Endothelial cell of umbilical vein (primary cell): ENCODE measurements around the gene KRT1. TPM values are rescaled to one million over a fixed set of nuclear protein-coding genes. Genes with fewer than 3 reads are reported as not detected.

Source experiments
- BruUV-seq: library from RNA; stranded (reverse); fragments of 400-500 nt; replicated peaks from 2 replicates; lab custom pipeline; 2021; lab: Mats Ljungman, UMichigan
- CTCF ChIA-PET: fragments of 300-600, 350-600 bp; sonication (Branson Sonifier 250); formaldehyde crosslinking; loops from one replicate; lab custom pipeline; 2021; ENCODE audit warnings: antibody characterized with exemption, inconsistent platforms; lab: Charles Lee
- POLR2A ChIA-PET: fragments of 300-600, 350-600 bp; sonication (Branson Sonifier 250); formaldehyde crosslinking; loops from one replicate; lab custom pipeline; 2021; ENCODE audit warnings: antibody characterized with exemption, inconsistent platforms; lab: Charles Lee
- DNase-seq: peaks from one replicate; pipeline ENCODE4 v3.0.0-alpha.2; 2011; ENCODE audit warnings: low read depth, low spot score
- FAIRE-seq: peaks from 2 replicates; lab custom pipeline; 2011; peaks lifted over from hg19 to GRCh38; lab: Jason Lieb, UNC
- H2AFZ ChIP-seq: 2 replicates; pipeline ENCODE4 v1.6.0; 2012; ENCODE audit warnings: low read depth, low read length, control low read depth, inconsistent platforms
- H3K27ac ChIP-seq: 2 replicates; pipeline ENCODE4 v1.5.1; 2011; ENCODE audit warnings: low read depth, mild to moderate bottlenecking, control low read depth, low read length, moderate library complexity; ENCODE audit not compliant: insufficient read depth
- H3K27me3 ChIP-seq, 2 experiments: 2 replicates each; pipeline versions ENCODE4 v1.6.0 to v1.6.1; 2011; ENCODE audit warnings: low read length in 2 of 2, mixed read lengths in 1 of 2; ENCODE audit not compliant: control insufficient read depth in 2 of 2, insufficient read depth in 2 of 2
- H3K36me3 ChIP-seq, 2 experiments: 2 replicates in 1 of 2; 3 replicates in 1 of 2; pipeline ENCODE4 v1.5.1; 2011; ENCODE audit warnings: low read length in 2 of 2, mild to moderate bottlenecking in 1 of 2, moderate library complexity in 1 of 2; ENCODE audit not compliant: control insufficient read depth in 2 of 2, insufficient read depth in 2 of 2; ENCODE audit errors: extremely low read depth in 1 of 2
- H3K4me1 ChIP-seq: 3 replicates; pipeline ENCODE4 v1.5.1; 2011; ENCODE audit warnings: mild to moderate bottlenecking, low read length; ENCODE audit not compliant: control insufficient read depth, insufficient read depth; ENCODE audit errors: extremely low read depth
- H3K4me2 ChIP-seq: 2 replicates; pipeline ENCODE4 v1.6.1; 2011; ENCODE audit warnings: low read length, control low read depth, mixed read lengths; ENCODE audit not compliant: insufficient read depth
- H3K4me3 ChIP-seq, 3 experiments: fragments of 200-600 bp in 1 of 3; sonication (generic), shearing (Covaris generic) in 1 of 3; replicated peaks in 1 of 3; 2 replicates each; pipeline ENCODE4 v1.5.1; 2011 to 2016; ENCODE audit warnings: control low read depth in 3 of 3, low read length in 3 of 3, mild to moderate bottlenecking in 2 of 3, inconsistent platforms in 1 of 3, low read depth in 1 of 3, moderate library complexity in 1 of 3; ENCODE audit not compliant: insufficient read depth in 1 of 3
- H3K79me2 ChIP-seq: 2 replicates; pipeline ENCODE4 v1.6.0; 2012; ENCODE audit warnings: low read length, inconsistent platforms; ENCODE audit not compliant: control insufficient read depth, insufficient read depth
- H3K9ac ChIP-seq: replicated peaks from 2 replicates; pipeline ENCODE3; 2011; ENCODE audit warnings: low read length, control low read depth; ENCODE audit not compliant: insufficient read depth; ENCODE audit errors: extremely low read depth
- H3K9me1 ChIP-seq: replicated peaks from 3 replicates; pipeline ENCODE4 v1.6.0; 2011; ENCODE audit warnings: mild to moderate bottlenecking, low read length; ENCODE audit not compliant: control insufficient read depth, insufficient read depth; ENCODE audit errors: extremely low read depth
- H3K9me3 ChIP-seq: replicated peaks from 2 replicates; pipeline ENCODE4 v1.5.1; 2012; ENCODE audit warnings: low read length, inconsistent platforms; ENCODE audit not compliant: control insufficient read depth, insufficient read depth
- H4K20me1 ChIP-seq: replicated peaks from 2 replicates; pipeline ENCODE3; 2011; ENCODE audit warnings: mild to moderate bottlenecking, low read length; ENCODE audit not compliant: control insufficient read depth, insufficient read depth; ENCODE audit errors: extremely low read depth
- CTCF ChIP-seq, 2 donors: IDR thresholded peaks; 1 replicate in 1 of 2; 2 replicates in 1 of 2; pipeline ENCODE4 v1.5.1; 2011; ENCODE audit warnings: low read length in 2 of 2, mild to moderate bottlenecking in 2 of 2, moderate library complexity in 2 of 2, control low read depth in 1 of 2, inconsistent platforms in 1 of 2, low read depth in 1 of 2; ENCODE audit not compliant: insufficient read depth in 1 of 2; ENCODE audit errors: extremely low read depth in 1 of 2
- EZH2 ChIP-seq: IDR thresholded peaks from 2 replicates; pipeline ENCODE4 v1.6.1; 2012; ENCODE audit warnings: borderline replicate concordance, low read depth, mild to moderate bottlenecking, moderate library complexity, low read length, inconsistent platforms; ENCODE audit not compliant: severe bottlenecking
- FOS ChIP-seq: IDR thresholded peaks from 2 replicates; pipeline ENCODE4 v1.6.1; 2011; ENCODE audit warnings: mild to moderate bottlenecking, low read length, moderate library complexity, borderline replicate concordance; ENCODE audit not compliant: insufficient read depth
- GATA2 ChIP-seq: IDR thresholded peaks from 2 replicates; pipeline ENCODE4 v1.7.0; 2011; ENCODE audit warnings: low read depth, mild to moderate bottlenecking, moderate library complexity, mixed read lengths, low read length; ENCODE audit not compliant: insufficient read length, insufficient read depth
- JUN ChIP-seq: IDR thresholded peaks from 2 replicates; pipeline ENCODE4 v1.6.1; 2011; ENCODE audit warnings: borderline replicate concordance, low read depth; ENCODE audit not compliant: insufficient read length, insufficient read depth
- MAX ChIP-seq: IDR thresholded peaks from 2 replicates; pipeline ENCODE4 v1.6.1; 2011; ENCODE audit not compliant: insufficient read depth, insufficient read length
- MYC ChIP-seq: IDR thresholded peaks from one replicate; pipeline ENCODE4 v1.6.1; 2011; ENCODE audit warnings: mild to moderate bottlenecking, low read depth, low read length
- POLR2A ChIP-seq: IDR thresholded peaks from 2 replicates; pipeline ENCODE4 v1.6.1; 2012; ENCODE audit warnings: low read depth, mild to moderate bottlenecking, control low read depth, low read length
- POLR2AphosphoS5 ChIP-seq: IDR thresholded peaks from 2 replicates; pipeline ENCODE4 v1.6.1; 2012; ENCODE audit warnings: low read depth, mild to moderate bottlenecking, control low read depth, low read length, moderate library complexity; ENCODE audit not compliant: insufficient read depth
- dilution Hi-C: fragments of 300-500 bp; cut with MboI; formaldehyde crosslinking; loops from one replicate; pipeline ENCODE4 v1.15.0; 2019; ENCODE audit warnings: low sequenced_read_pairs; ENCODE audit not compliant: extremely low pct_ligation_motif_present
- intact Hi-C: fragments of 100-400 bp; cut with micrococcal nuclease; formaldehyde crosslinking; loops from one replicate; pipeline ENCODE4 v1.10.0; 2022
- polyA plus RNA-seq, 4 experiments: library from polyadenylated mRNA; depleted of rRNA in 3 of 4; stranded (reverse) in 3 of 4; unstranded in 1 of 4; fragments of >200 nt; gene quantifications; 2 replicates each; pipeline versions ENCODE4 v1.2.1 to v1.2.3, GENCODE V29; 2011 to 2012; ENCODE audit warnings: missing spikeins in 1 of 4
- total RNA-seq: library from RNA; stranded (reverse); gene quantifications from 2 replicates; pipeline ENCODE4 v1.2.3, GENCODE V29; 2021

KRT1 gene
- total and polyA plus RNA-seq, 2 donors (not counting 3 experiments of a cell fraction or from before 2014, with no cell fraction given): not detected

DNA sequence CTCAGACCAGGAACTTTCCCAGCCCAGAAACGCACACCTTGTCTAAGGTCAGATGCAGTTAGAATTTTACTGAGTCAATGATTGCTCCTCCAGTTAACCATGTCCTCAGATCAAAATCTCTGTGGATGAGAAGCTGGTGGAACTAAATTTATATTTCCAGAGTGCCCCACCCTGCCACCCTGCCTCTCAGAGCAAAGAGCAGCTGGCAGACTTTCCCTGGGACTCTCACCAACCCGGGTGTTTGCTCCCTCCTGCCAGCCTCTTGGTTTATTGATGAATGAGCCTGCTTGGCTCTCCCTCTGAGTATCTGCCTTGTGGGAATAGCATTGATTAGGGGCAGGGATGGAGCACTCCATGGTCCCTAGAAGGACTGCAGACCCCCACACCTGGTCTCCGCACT lies 5.9 kb upstream of the KRT1 start:
- no peak for FAIRE-seq
- CTCF ChIA-PET: interaction anchor here (1.3 kb wide), 1 partner anchor 179 kb away, joined by 3 read pairs; no protein-coding TSS in a partner anchor

More for the DNA sequence above, 5.9 kb upstream of the KRT1 start:
- H3K9ac ChIP-seq: no peak overlapping the region
- TF ChIP-seq FOS: no peak
- TF ChIP-seq CTCF (IDR thresholded peaks at IDR 0.05; ENCODE audit: extremely low read depth in 1 of 2, insufficient read depth in 1 of 2, low read depth in 1 of 2, low read length in 2 of 2): no peak
- TF ChIP-seq POLR2A: no peak
- no peak for TF ChIP-seq POLR2AphosphoS5
- TF ChIP-seq MYC: no peak
- TF ChIP-seq GATA2: no peak
- TF ChIP-seq MAX: no peak
- no peak for TF ChIP-seq JUN
- TF ChIP-seq EZH2: no peak
- dilution Hi-C loops: no loop called here
- H3K4me1 ChIP-seq: no peaks in the 10 kb centered on the region
- POLR2A ChIA-PET: no interaction called here
- H3K4me2 ChIP-seq: no peak overlapping the region
- no peak for DNase-seq
- BruUV-seq: no TSS peak
- H3K79me2 ChIP-seq: no peaks in the 10 kb centered on the region
- no peaks in the 10 kb centered on the region for H3K9me1 ChIP-seq
- H3K27ac ChIP-seq: no peak overlapping the region
- no peaks in the 10 kb centered on the region for H3K36me3 ChIP-seq
- no peak overlapping the region for H3K4me3 ChIP-seq
- intact Hi-C loops: no loop called here
- H4K20me1 ChIP-seq: no peaks in the 10 kb centered on the region
- H3K27me3 ChIP-seq: peaks cover 15 to 18% of the 10 kb centered on the region in 2 experiments
- no peaks in the 10 kb centered on the region for H3K9me3 ChIP-seq
- no peak overlapping the region for H2AFZ ChIP-seq
